Stimulated activated CD4-positive, alpha-beta T cell treated with anti-CD3 and anti-CD28 coated beads, Interleukin-1b, Interleukin-23, amount 100 ng/mL, for 48 hours (primary cell): ENCODE data around the gene GCLC.

Source experiments
- DNase-seq: peaks from one replicate; pipeline ENCODE4 v3.0.0-alpha.2; 2020

GCLC gene

GRCh38 chr6:53523511-53524454 lies 21.1 kb downstream of the GCLC start:
- no peak for DNase-seq

- no peak for DNase-seq
Measured at GRCh38 chr6:53520320-53520928, 24.5 kb downstream of the GCLC start.

- DNase-seq, result no peak
Measured at GRCh38 chr6:53518862-53519261, 26.0 kb downstream of the GCLC start.

GRCh38 chr6:53517021-53517420 lies 27.9 kb downstream of the GCLC start:
- no peak for DNase-seq

- no peak for DNase-seq
Measured at GRCh38 chr6:53514677-53515076, 30.2 kb downstream of the GCLC start.

- no peak for DNase-seq
Measured at GRCh38 chr6:53513519-53513966, 31.4 kb downstream of the GCLC start.

- DNase-seq, result no peak
Measured at GRCh38 chr6:53513056-53513455, 31.8 kb downstream of the GCLC start.

- no peak for DNase-seq
Measured at GRCh38 chr6:53512626-53513025, 32.3 kb downstream of the GCLC start.

GRCh38 chr6:53510746-53511145 lies 34.2 kb downstream of the GCLC start:
- no peak for DNase-seq

GRCh38 chr6:53506872-53507271 lies 38.0 kb downstream of the GCLC start:
- DNase-seq, result no peak

- no peak for DNase-seq
Measured at GRCh38 chr6:53504512-53504911, 40.4 kb downstream of the GCLC start.

- DNase-seq, result no peak
Measured at GRCh38 chr6:53503060-53503459, 41.8 kb downstream of the GCLC start.

GRCh38 chr6:53501432-53501831 lies 43.5 kb downstream of the GCLC start:
- no peak for DNase-seq

- no peak for DNase-seq
Measured at GRCh38 chr6:53500095-53500494, 44.8 kb downstream of the GCLC start.

- DNase-seq, result no peak
Measured at GRCh38 chr6:53499094-53499493, 45.8 kb downstream of the GCLC start.

- no peak for DNase-seq
Measured at GRCh38 chr6:53498649-53499048, 46.3 kb downstream of the GCLC start.

GRCh38 chr6:53497905-53498304 lies 47.0 kb downstream of the GCLC start:
- no peak for DNase-seq

GRCh38 chr6:53496797-53497375 lies 48.0 kb downstream of the GCLC start:
- no peak for DNase-seq

- no peak for DNase-seq
Measured at GRCh38 chr6:53495506-53496499, 49.1 kb downstream of the GCLC start.

- DNase-seq, result no peak
Measured at GRCh38 chr6:53494076-53494475, 50.8 kb downstream of the GCLC start.

GRCh38 chr6:53493635-53494025 lies 51.3 kb downstream of the GCLC start:
- DNase-seq, result no peak

- peak; percentile 56 for DNase-seq
Measured at GRCh38 chr6:53492860-53493634, 51.9 kb downstream of the GCLC start.
